Measurements from ENCODE around the gene NR6A1.

Gene NR6A1

GRCh38 chr9:124594225-124594624 lies 176.9 kb downstream of the NR6A1 start:
- Histone ChIP-seq H3K4me1 (ENCODE audit: control insufficient read depth, insufficient read depth, low read length) (peaks cover 12% of the 10 kb centered on the region), H3K4me3 (ENCODE audit: low read length) (no peak overlapping the region), H3K9ac (ENCODE audit: low read length) (no peak overlapping the region), H3K27ac (ENCODE audit: low read depth, low read length) (no peak overlapping the region), H3K27me3 (ENCODE audit: control insufficient read depth, insufficient read depth, low read length) (no peaks in the 10 kb centered on the region), H3K36me3 (ENCODE audit: control insufficient read depth, insufficient read depth, low read length) (no peaks in the 10 kb centered on the region)

GRCh38 chr9:124593651-124594058 lies 177.5 kb downstream of the NR6A1 start:
- Histone ChIP-seq H3K27ac (ENCODE audit: low read depth, low read length) (no peak overlapping the region), H3K4me3 (ENCODE audit: low read length) (no peak overlapping the region), H3K36me3 (ENCODE audit: control insufficient read depth, insufficient read depth, low read length) (no peaks in the 10 kb centered on the region), H3K4me1 (ENCODE audit: control insufficient read depth, insufficient read depth, low read length) (peaks cover 12% of the 10 kb centered on the region), H3K9ac (ENCODE audit: low read length) (no peak overlapping the region), H3K27me3 (ENCODE audit: control insufficient read depth, insufficient read depth, low read length) (no peaks in the 10 kb centered on the region)

GRCh38 chr9:124593200-124593599 lies 177.9 kb downstream of the NR6A1 start:
- Histone ChIP-seq H3K27ac (ENCODE audit: low read depth, low read length) (no peak overlapping the region), H3K4me1 (ENCODE audit: control insufficient read depth, insufficient read depth, low read length) (peaks cover 12% of the 10 kb centered on the region), H3K27me3 (ENCODE audit: control insufficient read depth, insufficient read depth, low read length) (no peaks in the 10 kb centered on the region), H3K9ac (ENCODE audit: low read length) (no peak overlapping the region), H3K4me3 (ENCODE audit: low read length) (no peak overlapping the region), H3K36me3 (ENCODE audit: control insufficient read depth, insufficient read depth, low read length) (no peaks in the 10 kb centered on the region)

GRCh38 chr9:124590889-124591641 lies 180.0 kb downstream of the NR6A1 start:
- Histone ChIP-seq H3K27ac (ENCODE audit: low read depth, low read length) (no peak overlapping the region), H3K4me3 (ENCODE audit: low read length) (no peak overlapping the region), H3K4me1 (ENCODE audit: control insufficient read depth, insufficient read depth, low read length) (peaks cover 12% of the 10 kb centered on the region), H3K27me3 (ENCODE audit: control insufficient read depth, insufficient read depth, low read length) (no peaks in the 10 kb centered on the region), H3K9ac (ENCODE audit: low read length) (no peak overlapping the region), H3K36me3 (ENCODE audit: control insufficient read depth, insufficient read depth, low read length) (no peaks in the 10 kb centered on the region)

GRCh38 chr9:124584631-124585030 lies 186.5 kb downstream of the NR6A1 start:
- no peak overlapping the region for H3K27ac ChIP-seq (ENCODE audit: low read depth, low read length)
- H3K36me3 ChIP-seq (ENCODE audit: control insufficient read depth, insufficient read depth, low read length), result no peaks in the 10 kb centered on the region
- H3K9ac ChIP-seq (ENCODE audit: low read length), result no peak overlapping the region
- H3K4me3 ChIP-seq (ENCODE audit: low read length), result no peak overlapping the region
- H3K27me3 ChIP-seq (ENCODE audit: control insufficient read depth, insufficient read depth, low read length), result no peaks in the 10 kb centered on the region
- no peaks in the 10 kb centered on the region for H3K4me1 ChIP-seq (ENCODE audit: control insufficient read depth, insufficient read depth, low read length)

- no peak overlapping the region for H3K9ac ChIP-seq (ENCODE audit: low read length)
- H3K27ac ChIP-seq (ENCODE audit: low read depth, low read length), result no peak overlapping the region
- H3K4me1 ChIP-seq (ENCODE audit: control insufficient read depth, insufficient read depth, low read length), result no peaks in the 10 kb centered on the region
- no peaks in the 10 kb centered on the region for H3K27me3 ChIP-seq (ENCODE audit: control insufficient read depth, insufficient read depth, low read length)
- no peak overlapping the region for H3K4me3 ChIP-seq (ENCODE audit: low read length)
- H3K36me3 ChIP-seq (ENCODE audit: control insufficient read depth, insufficient read depth, low read length), result no peaks in the 10 kb centered on the region
Observed at GRCh38 chr9:124583134-124583533, 188.0 kb downstream of the NR6A1 start.

GRCh38 chr9:124580186-124580585 lies 190.9 kb downstream of the NR6A1 start:
- Histone ChIP-seq H3K9ac (ENCODE audit: low read length) (no peak overlapping the region), H3K27ac (ENCODE audit: low read depth, low read length) (no peak overlapping the region), H3K4me1 (ENCODE audit: control insufficient read depth, insufficient read depth, low read length) (no peaks in the 10 kb centered on the region), H3K4me3 (ENCODE audit: low read length) (no peak overlapping the region), H3K36me3 (ENCODE audit: control insufficient read depth, insufficient read depth, low read length) (no peaks in the 10 kb centered on the region), H3K27me3 (ENCODE audit: control insufficient read depth, insufficient read depth, low read length) (no peaks in the 10 kb centered on the region)

- Histone ChIP-seq H3K27me3 (ENCODE audit: control insufficient read depth, insufficient read depth, low read length) (no peaks in the 10 kb centered on the region), H3K9ac (ENCODE audit: low read length) (no peak overlapping the region), H3K4me1 (ENCODE audit: control insufficient read depth, insufficient read depth, low read length) (no peaks in the 10 kb centered on the region), H3K27ac (ENCODE audit: low read depth, low read length) (no peak overlapping the region), H3K4me3 (ENCODE audit: low read length) (no peak overlapping the region), H3K36me3 (ENCODE audit: control insufficient read depth, insufficient read depth, low read length) (no peaks in the 10 kb centered on the region)
Observed at GRCh38 chr9:124576751-124577150, 194.4 kb downstream of the NR6A1 start.

GRCh38 chr9:124574534-124575375 lies 196.4 kb downstream of the NR6A1 start:
- no peak overlapping the region for H3K27ac ChIP-seq (ENCODE audit: low read depth, low read length)
- H3K36me3 ChIP-seq (ENCODE audit: control insufficient read depth, insufficient read depth, low read length), result no peaks in the 10 kb centered on the region
- H3K4me1 ChIP-seq (ENCODE audit: control insufficient read depth, insufficient read depth, low read length), result no peaks in the 10 kb centered on the region
- no peak overlapping the region for H3K4me3 ChIP-seq (ENCODE audit: low read length)
- H3K9ac ChIP-seq (ENCODE audit: low read length), result no peak overlapping the region
- no peaks in the 10 kb centered on the region for H3K27me3 ChIP-seq (ENCODE audit: control insufficient read depth, insufficient read depth, low read length)

GRCh38 chr9:124570942-124571666 lies 200.0 kb downstream of the NR6A1 start:
- Histone ChIP-seq H3K27ac (ENCODE audit: low read depth, low read length) (no peak overlapping the region), H3K27me3 (ENCODE audit: control insufficient read depth, insufficient read depth, low read length) (no peaks in the 10 kb centered on the region), H3K4me1 (ENCODE audit: control insufficient read depth, insufficient read depth, low read length) (no peaks in the 10 kb centered on the region), H3K36me3 (ENCODE audit: control insufficient read depth, insufficient read depth, low read length) (no peaks in the 10 kb centered on the region), H3K9ac (ENCODE audit: low read length) (no peak overlapping the region), H3K4me3 (ENCODE audit: low read length) (no peak overlapping the region)

GRCh38 chr9:124569942-124570341 lies 201.2 kb downstream of the NR6A1 start:
- H3K4me1 ChIP-seq (ENCODE audit: control insufficient read depth, insufficient read depth, low read length), result no peaks in the 10 kb centered on the region
- H3K27ac ChIP-seq (ENCODE audit: low read depth, low read length), result no peak overlapping the region
- no peak overlapping the region for H3K4me3 ChIP-seq (ENCODE audit: low read length)
- no peak overlapping the region for H3K9ac ChIP-seq (ENCODE audit: low read length)
- no peaks in the 10 kb centered on the region for H3K36me3 ChIP-seq (ENCODE audit: control insufficient read depth, insufficient read depth, low read length)
- no peaks in the 10 kb centered on the region for H3K27me3 ChIP-seq (ENCODE audit: control insufficient read depth, insufficient read depth, low read length)

- Histone ChIP-seq H3K9ac (ENCODE audit: low read length) (no peak overlapping the region), H3K27ac (ENCODE audit: low read depth, low read length) (no peak overlapping the region), H3K4me1 (ENCODE audit: control insufficient read depth, insufficient read depth, low read length) (no peaks in the 10 kb centered on the region), H3K4me3 (ENCODE audit: low read length) (no peak overlapping the region), H3K27me3 (ENCODE audit: control insufficient read depth, insufficient read depth, low read length) (no peaks in the 10 kb centered on the region), H3K36me3 (ENCODE audit: control insufficient read depth, insufficient read depth, low read length) (no peaks in the 10 kb centered on the region)
Observed at GRCh38 chr9:124567362-124567761, 203.7 kb downstream of the NR6A1 start.

Measured in rectal smooth muscle tissue (tissue), 1 donor.